Activated CD8-positive, alpha-beta memory T cell treated with anti-CD3 and anti-CD28 coated beads for 4 hours (primary cell): ENCODE measurements around the gene MYO3A.

Experiments used
- DNase-seq, 2 donors: peaks; one replicate each; pipeline ENCODE4 v3.0.0-alpha.2; 2020; ENCODE audit warnings: low read depth in 2 of 2

MYO3A gene

GRCh38 chr10:25933653-25934608 lies at the start of gene MYO3A:
TSS of gene MYO3A (plus strand) at chr10:25934229. CDS start at chr10:25952111, 17,882 bp downstream.
- no peak for DNase-seq

- DNase-seq = no peak
Observed at GRCh38 chr10:25888627-25889026, 45.4 kb upstream of the MYO3A start.

- DNase-seq = no peak
Observed at GRCh38 chr10:25890995-25891394, 43.0 kb upstream of the MYO3A start.

- no peak for DNase-seq
Observed at GRCh38 chr10:25895856-25896255, 38.2 kb upstream of the MYO3A start.

- no peak for DNase-seq
Observed at GRCh38 chr10:25896421-25896820, 37.6 kb upstream of the MYO3A start.

GRCh38 chr10:25899304-25899703 lies 34.7 kb upstream of the MYO3A start:
- DNase-seq = no peak

GRCh38 chr10:25901199-25901598 lies 32.8 kb upstream of the MYO3A start:
- no peak for DNase-seq

- no peak for DNase-seq
Observed at GRCh38 chr10:25902002-25902401, 32.0 kb upstream of the MYO3A start.

GRCh38 chr10:25907261-25907660 lies 26.8 kb upstream of the MYO3A start:
- no peak for DNase-seq

- no peak for DNase-seq
Observed at GRCh38 chr10:25912866-25913265, 21.2 kb upstream of the MYO3A start.

- no peak for DNase-seq
Observed at GRCh38 chr10:25914776-25915175, 19.3 kb upstream of the MYO3A start.

- DNase-seq = no peak
Observed at GRCh38 chr10:25934621-25935139, 651 bp downstream of the MYO3A start.

- no peak for DNase-seq
Observed at GRCh38 chr10:25938405-25938804, 4.4 kb downstream of the MYO3A start.

- no peak for DNase-seq
Observed at GRCh38 chr10:25944771-25945170, 10.7 kb downstream of the MYO3A start.

GRCh38 chr10:25952857-25953256 lies 18.8 kb downstream of the MYO3A start:
- no peak for DNase-seq

- no peak for DNase-seq
Observed at GRCh38 chr10:25954851-25955250, 20.8 kb downstream of the MYO3A start.

GRCh38 chr10:25959540-25960232 lies 25.7 kb downstream of the MYO3A start:
- no peak for DNase-seq

- no peak for DNase-seq
Observed at GRCh38 chr10:25965584-25965983, 31.6 kb downstream of the MYO3A start.

- DNase-seq = no peak
Observed at GRCh38 chr10:25966844-25967243, 32.8 kb downstream of the MYO3A start.

- no peak for DNase-seq
Observed at GRCh38 chr10:25972631-25973030, 38.6 kb downstream of the MYO3A start.

- DNase-seq = no peak
Observed at GRCh38 chr10:25974897-25975459, 40.9 kb downstream of the MYO3A start.

GRCh38 chr10:25978771-25979170 lies 44.7 kb downstream of the MYO3A start:
- no peak for DNase-seq
